ENCODE results near the gene RPSA.
A peak's percentile ranks its signal among the peaks of the same experiment; 100 is the strongest.
"Not testable (repeated sequence)": the region's sequence is repeated elsewhere in the genome, so short reads cannot be mapped to it uniquely, and the experiment has no call there.

RPSA gene

DNA sequence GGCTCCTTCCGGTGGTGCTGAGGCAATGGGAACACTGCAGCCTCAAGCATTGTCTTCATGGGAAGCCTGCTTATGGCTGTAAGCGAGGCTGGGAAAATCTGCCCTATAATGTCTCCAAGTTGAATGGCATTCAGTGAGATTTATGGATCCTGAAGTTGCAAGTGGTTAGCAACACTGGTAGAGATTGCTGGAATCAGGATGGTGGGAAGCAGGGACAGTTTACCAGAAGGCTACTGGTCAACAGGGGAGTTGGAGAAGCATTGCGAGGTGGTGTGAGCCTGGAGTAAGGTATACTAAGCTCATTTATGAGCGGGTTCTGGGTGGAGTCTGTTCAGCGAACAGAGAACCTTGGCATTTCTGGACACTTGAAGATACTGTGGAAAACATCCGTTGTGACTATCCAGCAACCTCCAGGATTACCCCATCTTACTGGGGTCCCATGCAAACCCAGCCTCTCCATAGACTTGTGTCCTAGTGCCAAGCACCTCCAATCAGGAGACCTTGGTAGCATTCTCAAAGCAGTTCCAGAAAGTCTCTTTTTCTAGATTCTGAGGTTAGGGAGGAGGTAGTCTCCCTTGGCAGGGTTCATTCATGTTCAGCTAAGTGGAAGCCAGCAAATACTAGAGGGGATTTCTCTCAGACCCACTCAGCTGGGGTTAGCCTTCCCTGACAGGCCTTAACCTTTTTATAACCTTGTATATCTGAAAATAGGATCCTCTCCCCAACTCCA lies 7.3 kb downstream of the RPSA start:
- Mint-ChIP-seq H3K9me3 (no peaks in the 10 kb centered on the region), H3K4me3 (no peak overlapping the region), H3K27me3 (ENCODE audit: low read depth, poor library complexity) (no peaks in the 10 kb centered on the region), H3K36me3 (ENCODE audit: low read depth) (peaks cover 47% of the 10 kb centered on the region), H3K4me1 (peaks cover 29% of the 10 kb centered on the region), H3K27ac (peak overlapping the region; percentile 76)
- DNase-seq, result no peak
- TF ChIP-seq, protein P1, sequence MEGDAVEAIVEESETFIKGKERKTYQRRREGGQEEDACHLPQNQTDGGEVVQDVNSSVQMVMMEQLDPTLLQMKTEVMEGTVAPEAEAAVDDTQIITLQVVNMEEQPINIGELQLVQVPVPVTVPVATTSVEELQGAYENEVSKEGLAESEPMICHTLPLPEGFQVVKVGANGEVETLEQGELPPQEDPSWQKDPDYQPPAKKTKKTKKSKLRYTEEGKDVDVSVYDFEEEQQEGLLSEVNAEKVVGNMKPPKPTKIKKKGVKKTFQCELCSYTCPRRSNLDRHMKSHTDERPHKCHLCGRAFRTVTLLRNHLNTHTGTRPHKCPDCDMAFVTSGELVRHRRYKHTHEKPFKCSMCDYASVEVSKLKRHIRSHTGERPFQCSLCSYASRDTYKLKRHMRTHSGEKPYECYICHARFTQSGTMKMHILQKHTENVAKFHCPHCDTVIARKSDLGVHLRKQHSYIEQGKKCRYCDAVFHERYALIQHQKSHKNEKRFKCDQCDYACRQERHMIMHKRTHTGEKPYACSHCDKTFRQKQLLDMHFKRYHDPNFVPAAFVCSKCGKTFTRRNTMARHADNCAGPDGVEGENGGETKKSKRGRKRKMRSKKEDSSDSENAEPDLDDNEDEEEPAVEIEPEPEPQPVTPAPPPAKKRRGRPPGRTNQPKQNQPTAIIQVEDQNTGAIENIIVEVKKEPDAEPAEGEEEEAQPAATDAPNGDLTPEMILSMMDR (IDR thresholded peaks at IDR 0.05), result no peak

DNA sequence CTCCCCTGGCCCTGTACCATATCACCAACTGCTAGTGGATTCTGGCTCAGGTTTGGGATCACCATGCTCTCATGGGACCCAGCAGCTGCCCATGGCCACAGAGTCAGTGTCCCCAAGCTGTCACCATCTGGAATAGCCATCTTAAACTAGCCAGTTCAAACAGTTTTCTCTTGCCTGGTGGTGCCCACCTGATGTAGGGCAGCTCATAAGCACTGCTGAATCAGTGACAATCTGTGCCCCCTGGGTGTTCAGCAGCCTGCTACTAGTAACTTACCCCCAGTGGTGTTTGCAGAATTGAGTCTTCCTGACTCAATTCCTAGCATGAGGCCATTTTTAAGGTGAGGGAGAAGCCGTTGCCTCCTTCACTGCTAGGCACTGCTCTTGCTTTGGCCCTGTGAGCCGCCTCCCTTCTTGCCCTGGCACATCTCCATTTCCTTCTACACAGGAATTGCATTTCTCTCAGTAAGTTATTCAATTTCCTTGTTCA lies 7.9 kb downstream of the RPSA start:
- H3K36me3 Mint-ChIP-seq (ENCODE audit: low read depth), result peaks cover 41% of the 10 kb centered on the region

DNA sequence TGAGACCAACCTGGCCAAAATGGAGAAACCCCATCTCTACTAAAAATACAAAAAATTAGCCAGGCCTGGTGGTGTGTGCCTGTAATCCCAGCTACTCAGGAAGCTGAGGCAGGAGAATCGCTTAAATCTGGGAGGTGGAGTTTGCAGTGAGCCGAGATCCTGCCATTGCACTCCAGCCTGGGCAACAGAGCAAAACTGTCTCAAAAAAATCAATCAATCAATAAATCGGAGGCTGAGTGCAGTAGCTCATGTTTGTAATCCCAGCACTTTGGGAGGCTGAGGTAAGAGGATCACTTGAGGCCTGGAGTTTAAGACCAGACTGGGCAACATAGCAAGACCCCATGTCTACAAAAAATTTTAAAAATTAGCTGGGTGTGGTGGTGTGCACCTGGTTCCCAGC lies 8.8 kb downstream of the RPSA start:
- not testable (repeated sequence) for H3K9me3 Mint-ChIP-seq

More for the DNA sequence above, 7.9 kb downstream of the RPSA start:
- Mint-ChIP-seq H3K27me3 (ENCODE audit: low read depth, poor library complexity) (no peaks in the 10 kb centered on the region), H3K27ac (peak overlapping the region; percentile 76), H3K4me3 (no peak overlapping the region), H3K9me3 (no peaks in the 10 kb centered on the region), H3K4me1 (peaks cover 29% of the 10 kb centered on the region)
- TF ChIP-seq, protein P1 (IDR thresholded peaks at IDR 0.05), result no peak
- no peak for DNase-seq

DNA sequence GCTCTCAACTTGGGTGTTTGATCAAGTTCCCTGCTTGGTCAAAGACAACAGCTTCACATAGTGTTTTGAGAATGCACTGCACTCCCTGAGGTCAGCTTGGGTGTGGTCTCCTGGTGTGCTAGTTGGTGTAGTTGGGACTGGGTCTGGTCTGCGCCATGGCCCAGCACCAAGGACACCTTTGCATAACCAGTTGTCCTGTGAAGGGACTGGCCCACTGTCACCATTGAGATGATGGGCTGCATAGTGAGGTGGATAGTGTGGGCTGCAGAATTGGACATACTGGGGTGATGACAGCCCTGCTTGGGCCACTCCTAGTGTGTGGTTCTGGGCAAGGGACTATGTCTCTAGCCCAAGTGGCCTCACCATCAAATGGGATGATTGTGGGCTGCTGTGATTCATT lies 9.5 kb downstream of the RPSA start:
- DNase-seq, result no peak
- peaks cover 19% of the 10 kb centered on the region for H3K4me1 Mint-ChIP-seq
- no peak overlapping the region for H3K27ac Mint-ChIP-seq
- H3K9me3 Mint-ChIP-seq, result no peaks in the 10 kb centered on the region
- no peaks in the 10 kb centered on the region for H3K27me3 Mint-ChIP-seq (ENCODE audit: low read depth, poor library complexity)
- H3K36me3 Mint-ChIP-seq (ENCODE audit: low read depth), result peaks cover 27% of the 10 kb centered on the region
- H3K4me3 Mint-ChIP-seq, result no peak overlapping the region
- TF ChIP-seq, protein P1 (IDR thresholded peaks at IDR 0.05), result no peak

More for the DNA sequence above, 8.8 kb downstream of the RPSA start:
- peaks cover 32% of the 10 kb centered on the region for H3K36me3 Mint-ChIP-seq (ENCODE audit: low read depth)
- DNase-seq; H3K27ac Mint-ChIP-seq; H3K4me3 Mint-ChIP-seq; H3K27me3 Mint-ChIP-seq (ENCODE audit: low read depth, poor library complexity): not testable (repeated sequence)
- H3K4me1 Mint-ChIP-seq, result peaks cover 21% of the 10 kb centered on the region

DNA sequence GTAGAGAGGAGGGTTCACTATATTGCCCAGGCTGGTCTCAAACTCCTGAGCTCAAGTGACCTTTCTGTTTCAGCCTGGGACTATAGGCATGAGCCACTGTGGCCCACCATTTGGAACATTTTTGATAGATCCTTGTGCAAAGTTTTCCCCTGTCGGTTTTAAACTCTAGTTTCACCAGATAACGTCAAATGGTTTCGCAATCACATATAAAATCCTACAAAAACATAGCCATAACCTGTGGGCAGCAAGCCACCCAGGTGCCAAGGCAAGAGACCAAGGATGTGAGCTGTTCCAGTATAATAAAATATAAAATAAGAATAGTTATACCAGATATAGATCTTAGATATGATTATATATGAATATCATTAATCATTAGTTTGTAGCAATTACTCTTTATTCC lies 10.5 kb downstream of the RPSA start:
- H3K9me3 Mint-ChIP-seq; H3K27me3 Mint-ChIP-seq (ENCODE audit: low read depth, poor library complexity): not testable (repeated sequence)
- H3K4me1 Mint-ChIP-seq, result peaks cover 19% of the 10 kb centered on the region

DNA sequence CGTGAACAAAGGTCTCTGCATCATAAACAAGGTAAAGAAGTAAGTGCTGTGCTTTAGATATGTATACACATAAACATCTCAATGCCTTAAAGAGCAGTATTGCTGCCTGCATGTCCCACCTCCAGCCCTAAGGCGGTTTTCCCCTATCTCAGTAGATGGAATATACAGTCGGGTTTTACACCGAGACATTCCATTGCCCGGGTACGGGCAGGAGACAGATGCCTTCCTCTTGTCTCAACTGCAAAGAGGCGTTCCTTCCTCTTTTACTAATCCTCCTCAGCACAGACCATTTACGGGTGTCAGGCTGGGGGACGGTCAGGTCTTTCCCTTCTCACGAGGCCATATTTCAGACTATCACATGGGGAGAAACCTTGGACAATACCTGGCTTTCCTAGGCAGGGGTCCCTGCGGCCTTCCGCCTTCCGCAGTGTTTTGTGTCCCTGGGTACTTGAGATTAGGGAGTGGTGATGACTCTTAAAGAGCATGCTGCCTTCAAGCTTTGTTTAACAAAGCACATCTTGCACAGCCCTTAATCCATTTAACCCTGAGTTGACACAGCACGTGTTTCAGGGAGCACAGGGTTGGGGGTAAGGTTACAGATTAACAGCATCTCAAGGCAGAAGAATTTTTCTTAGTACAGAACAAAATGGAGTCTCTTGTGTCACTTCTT lies 12.2 kb downstream of the RPSA start:
- H3K9me3 Mint-ChIP-seq; H3K27me3 Mint-ChIP-seq (ENCODE audit: low read depth, poor library complexity); H3K4me3 Mint-ChIP-seq; H3K36me3 Mint-ChIP-seq (ENCODE audit: low read depth); H3K27ac Mint-ChIP-seq; DNase-seq: not testable (repeated sequence)
- H3K4me1 Mint-ChIP-seq, result peaks cover 19% of the 10 kb centered on the region

More for the DNA sequence above, 10.5 kb downstream of the RPSA start:
- not testable (repeated sequence) for H3K27ac Mint-ChIP-seq, DNase-seq, H3K4me3 Mint-ChIP-seq
- peaks cover 17% of the 10 kb centered on the region for H3K36me3 Mint-ChIP-seq (ENCODE audit: low read depth)

DNA sequence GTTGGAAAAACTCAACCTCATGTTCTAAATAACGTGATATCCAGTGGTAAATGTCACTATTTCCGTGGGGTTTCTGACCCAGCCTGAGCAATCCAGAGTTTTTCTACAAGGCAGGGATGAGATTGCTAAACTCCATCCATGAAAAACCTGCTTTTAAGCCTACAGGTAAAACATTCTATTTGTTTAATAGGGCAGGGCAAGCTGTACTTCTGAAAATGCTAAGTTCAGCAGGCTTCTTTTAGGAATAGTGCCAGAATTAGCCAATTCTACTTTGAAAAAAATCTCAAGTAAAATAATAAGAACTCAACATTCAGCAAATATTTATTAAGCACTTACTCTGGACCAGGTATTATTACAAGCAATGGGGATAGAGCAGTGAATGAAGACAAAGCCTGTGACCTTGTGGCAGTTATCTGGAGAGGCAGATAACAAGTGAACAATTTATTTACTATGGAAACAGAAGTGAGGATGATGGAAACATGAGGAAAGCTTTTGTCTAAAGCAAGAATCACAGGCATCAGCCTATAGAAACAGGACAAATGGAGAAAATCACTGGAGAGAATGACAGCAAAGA lies 13.3 kb downstream of the RPSA start:
- TF ChIP-seq, protein P1 (IDR thresholded peaks at IDR 0.05), result no peak
- H3K4me3 Mint-ChIP-seq, result no peak overlapping the region
- no peak overlapping the region for H3K27ac Mint-ChIP-seq
- peaks cover 5% of the 10 kb centered on the region for H3K27me3 Mint-ChIP-seq (ENCODE audit: low read depth, poor library complexity)
- H3K36me3 Mint-ChIP-seq (ENCODE audit: low read depth), result no peaks in the 10 kb centered on the region
- DNase-seq, result no peak
- H3K9me3 Mint-ChIP-seq, result no peaks in the 10 kb centered on the region
- peaks cover 19% of the 10 kb centered on the region for H3K4me1 Mint-ChIP-seq
